ENCODE measurements around the gene PCGF3. TPM values are rescaled to one million over a fixed set of nuclear protein-coding genes. Genes with fewer than 3 reads are reported as not detected.

PCGF3 gene
- total RNA-seq, 1 experiment from 2014 or later = 31.5 TPM

GRCh38 chr4:681736-682451, 23.7 kb upstream of the PCGF3 start:
- Histone ChIP-seq H3K4me1 (ENCODE audit: insufficient read depth, low read length) (peaks cover 20% of the 10 kb centered on the region; the same call in 1 of the 2 replicates), H3K9ac (ENCODE audit: low read length) (no peak overlapping the region), H3K4me3 (ENCODE audit: low read length) (peak overlapping the region; percentile 60; the same call in 1 of the 2 replicates), H2AFZ (ENCODE audit: low read length) (no peak overlapping the region), H3K9me3 (ENCODE audit: low read length) (no peaks in the 10 kb centered on the region), H3K4me2 (ENCODE audit: low read length) (peak overlapping the region; percentile 84), H3F3A (ENCODE audit: low read length, unreplicated experiment) (no peaks in the 10 kb centered on the region), H3K27ac (ENCODE audit: low read length) (no peak overlapping the region), H3K79me2 (ENCODE audit: low read length) (no peaks in the 10 kb centered on the region), H3K27me3 (ENCODE audit: low read length) (no peaks in the 10 kb centered on the region), H4K20me1 (ENCODE audit: low read length) (no peaks in the 10 kb centered on the region), H3K36me3 (ENCODE audit: low read depth, low read length) (no peaks in the 10 kb centered on the region), H3K9me2 (replicated peaks; ENCODE audit: low read length) (no peaks in the 10 kb centered on the region)
- CTCF ChIA-PET = no interaction called here
- TF ChIP-seq EZH2phosphoT487 (IDR thresholded peaks at IDR 0.05; ENCODE audit: borderline replicate concordance, low read length) = no peak
- TF ChIP-seq EZH2 (IDR thresholded peaks at IDR 0.05; ENCODE audit: low read length, unreplicated experiment) = no peak
- TF ChIP-seq CTCF (conservative IDR thresholded peaks at IDR 0.05; ENCODE audit: low read depth, low read length) = no peak
- ATAC-seq (peak; percentile 17), DNase-seq (peak; percentile 55)
- BruUV-seq (replicated peaks) = no TSS peak
- POLR2A ChIA-PET (ENCODE audit: unreplicated experiment) = no interaction called here
- intact Hi-C loops (cut with micrococcal nuclease) = no loop called here

GRCh38 chr4:682490-683172, 23.0 kb upstream of the PCGF3 start:
- Histone ChIP-seq H3K4me1 (ENCODE audit: insufficient read depth, low read length) (peaks cover 24% of the 10 kb centered on the region), H3K27me3 (ENCODE audit: low read length) (no peaks in the 10 kb centered on the region), H3K79me2 (ENCODE audit: low read length) (no peaks in the 10 kb centered on the region), H3F3A (ENCODE audit: low read length, unreplicated experiment) (no peaks in the 10 kb centered on the region), H3K4me2 (ENCODE audit: low read length) (peak overlapping the region; percentile 84), H3K4me3 (ENCODE audit: low read length) (no peak overlapping the region; the same call in 1 of the 2 replicates), H3K9me2 (replicated peaks; ENCODE audit: low read length) (no peaks in the 10 kb centered on the region), H3K9ac (ENCODE audit: low read length) (no peak overlapping the region), H3K9me3 (ENCODE audit: low read length) (no peaks in the 10 kb centered on the region), H2AFZ (ENCODE audit: low read length) (no peak overlapping the region), H3K36me3 (ENCODE audit: low read depth, low read length) (no peaks in the 10 kb centered on the region), H3K27ac (ENCODE audit: low read length) (no peak overlapping the region), H4K20me1 (ENCODE audit: low read length) (no peaks in the 10 kb centered on the region)
- ChIA-PET CTCF (no interaction called here), POLR2A (ENCODE audit: unreplicated experiment) (no interaction called here)
- intact Hi-C loops (cut with micrococcal nuclease) = no loop called here
- BruUV-seq (replicated peaks) = no TSS peak
- DNase-seq (no peak), ATAC-seq (no peak)
- no peak for TF ChIP-seq EZH2 (IDR thresholded peaks at IDR 0.05; ENCODE audit: low read length, unreplicated experiment)
- TF ChIP-seq EZH2phosphoT487 (IDR thresholded peaks at IDR 0.05; ENCODE audit: borderline replicate concordance, low read length) = no peak
- TF ChIP-seq CTCF (conservative IDR thresholded peaks at IDR 0.05; ENCODE audit: low read depth, low read length) = no peak
